Measurements from ENCODE around the gene KIRREL3. TPM values are rescaled to one million over a fixed set of nuclear protein-coding genes. Genes with fewer than 3 reads are reported as not detected.

Gene KIRREL3
- total and polyA plus RNA-seq, 10 donors = 0.50 to 5.4 (median 2.0) TPM

GRCh38 chr11:127042445-127042844 lies 41.9 kb upstream of the KIRREL3 start:
- H3K36me3 ChIP-seq = no peaks in the 10 kb centered on the region
- no peaks in the 10 kb centered on the region for H3K4me1 ChIP-seq
- H3K4me3 ChIP-seq = no peak overlapping the region
- 71 to 89% (median 79%) methylated on average over 1 of the region's 1 CpG for WGBS, 5 donors
- no peak for DNase-seq
- TF ChIP-seq POLR2A (IDR thresholded peaks at IDR 0.05) (no peak), POLR2AphosphoS5 (IDR thresholded peaks at IDR 0.05) (no peak)
- TF ChIP-seq, protein P1, sequence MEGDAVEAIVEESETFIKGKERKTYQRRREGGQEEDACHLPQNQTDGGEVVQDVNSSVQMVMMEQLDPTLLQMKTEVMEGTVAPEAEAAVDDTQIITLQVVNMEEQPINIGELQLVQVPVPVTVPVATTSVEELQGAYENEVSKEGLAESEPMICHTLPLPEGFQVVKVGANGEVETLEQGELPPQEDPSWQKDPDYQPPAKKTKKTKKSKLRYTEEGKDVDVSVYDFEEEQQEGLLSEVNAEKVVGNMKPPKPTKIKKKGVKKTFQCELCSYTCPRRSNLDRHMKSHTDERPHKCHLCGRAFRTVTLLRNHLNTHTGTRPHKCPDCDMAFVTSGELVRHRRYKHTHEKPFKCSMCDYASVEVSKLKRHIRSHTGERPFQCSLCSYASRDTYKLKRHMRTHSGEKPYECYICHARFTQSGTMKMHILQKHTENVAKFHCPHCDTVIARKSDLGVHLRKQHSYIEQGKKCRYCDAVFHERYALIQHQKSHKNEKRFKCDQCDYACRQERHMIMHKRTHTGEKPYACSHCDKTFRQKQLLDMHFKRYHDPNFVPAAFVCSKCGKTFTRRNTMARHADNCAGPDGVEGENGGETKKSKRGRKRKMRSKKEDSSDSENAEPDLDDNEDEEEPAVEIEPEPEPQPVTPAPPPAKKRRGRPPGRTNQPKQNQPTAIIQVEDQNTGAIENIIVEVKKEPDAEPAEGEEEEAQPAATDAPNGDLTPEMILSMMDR (IDR thresholded peaks at IDR 0.05 in 8 of 11, conservative IDR thresholded peaks at IDR 0.05 in 3 of 11) = no peak
- peaks cover 0 to 8% (median 0%) of the 10 kb centered on the region in 7 donors for H3K27me3 ChIP-seq (replicated peaks in 1 of 7)
- H3K27ac ChIP-seq = no peak overlapping the region
- no peaks in the 10 kb centered on the region for H3K9me3 ChIP-seq
- intact Hi-C loops (cut with DNase I; ENCODE audit: low total_unique reads) = no loop called here

- intact Hi-C loops (cut with DNase I; ENCODE audit: low total_unique reads) = no loop called here
- TF ChIP-seq POLR2A (IDR thresholded peaks at IDR 0.05) = no peak
- no peak for TF ChIP-seq POLR2AphosphoS5 (IDR thresholded peaks at IDR 0.05)
- TF ChIP-seq, protein P1 (IDR thresholded peaks at IDR 0.05 in 8 of 11, conservative IDR thresholded peaks at IDR 0.05 in 3 of 11) = no peak
- H3K9me3 ChIP-seq = no peaks in the 10 kb centered on the region
- no peak for DNase-seq
- no peaks in the 10 kb centered on the region for H3K36me3 ChIP-seq
- H3K4me1 ChIP-seq = peaks cover 0 to 6% (median 0%) of the 10 kb centered on the region in 6 donors
- 42 to 55% (median 44%) methylated on average over 2 of the region's 2 CpGs for WGBS, 5 donors
- H3K4me3 ChIP-seq = no peak overlapping the region
- no peak overlapping the region for H3K27ac ChIP-seq
- H3K27me3 ChIP-seq (replicated peaks in 1 of 7) = peaks cover 0 to 8% (median 0%) of the 10 kb centered on the region in 7 donors
Measured at GRCh38 chr11:127039591-127039990, 39.0 kb upstream of the KIRREL3 start.

GRCh38 chr11:127037596-127037995 lies 37.0 kb upstream of the KIRREL3 start:
- WGBS, 5 donors = 64 to 78% (median 75%) methylated on average over 4 of the region's 4 CpGs
- peaks cover 0 to 8% (median 0%) of the 10 kb centered on the region in 7 donors for H3K27me3 ChIP-seq (replicated peaks in 1 of 7)
- H3K27ac ChIP-seq = no peak overlapping the region
- TF ChIP-seq POLR2A (IDR thresholded peaks at IDR 0.05) = no peak
- TF ChIP-seq, protein P1 (IDR thresholded peaks at IDR 0.05 in 8 of 11, conservative IDR thresholded peaks at IDR 0.05 in 3 of 11) = no peak
- TF ChIP-seq POLR2AphosphoS5 (IDR thresholded peaks at IDR 0.05) = no peak
- no peaks in the 10 kb centered on the region for H3K36me3 ChIP-seq
- no peak for DNase-seq
- no peak overlapping the region for H3K4me3 ChIP-seq
- intact Hi-C loops (cut with DNase I; ENCODE audit: low total_unique reads) = no loop called here
- peaks cover 0 to 6% (median 0%) of the 10 kb centered on the region in 6 donors for H3K4me1 ChIP-seq
- peaks cover 0 to 4% (median 0%) of the 10 kb centered on the region in 8 donors for H3K9me3 ChIP-seq

GRCh38 chr11:127037001-127037400 lies 36.4 kb upstream of the KIRREL3 start:
- TF ChIP-seq, protein P1 (IDR thresholded peaks at IDR 0.05 in 8 of 11, conservative IDR thresholded peaks at IDR 0.05 in 3 of 11) = no peak
- TF ChIP-seq POLR2A (IDR thresholded peaks at IDR 0.05) (no peak), POLR2AphosphoS5 (IDR thresholded peaks at IDR 0.05) (no peak)
- Histone ChIP-seq H3K4me1 (peaks cover 0 to 6% (median 0%) of the 10 kb centered on the region in 6 donors), H3K36me3 (no peaks in the 10 kb centered on the region), H3K4me3 (no peak overlapping the region), H3K27ac (no peak overlapping the region), H3K27me3 (replicated peaks in 1 of 7) (peaks cover 0 to 8% (median 0%) of the 10 kb centered on the region in 7 donors), H3K9me3 (peaks cover 0 to 4% (median 0%) of the 10 kb centered on the region in 8 donors)
- no peak for DNase-seq
- 81 to 100% (median 89%) methylated on average over 1 of the region's 1 CpG for WGBS, 5 donors
- intact Hi-C loops (cut with DNase I; ENCODE audit: low total_unique reads) = no loop called here
